ENCODE data around the gene GLIS1. TPM values are rescaled to one million over a fixed set of nuclear protein-coding genes. Genes with fewer than 3 reads are reported as not detected.

The GLIS1 gene
- total and polyA plus RNA-seq, 2 experiments from 2014 or later = 0.22 to 0.61 TPM

GRCh38 chr1:53465023-53465957, 273.7 kb downstream of the GLIS1 start:
- no peak for DNase-seq
- no peaks in the 10 kb centered on the region for H3K36me3 ChIP-seq (ENCODE audit: low read depth)
- no peak overlapping the region for H2AFZ ChIP-seq
- H3K27me3 ChIP-seq (replicated peaks; ENCODE audit: insufficient read depth) = no peaks in the 10 kb centered on the region
- no peaks in the 10 kb centered on the region for H3K4me1 ChIP-seq (ENCODE audit: insufficient read depth)
- no peak overlapping the region for H3K9ac ChIP-seq
- no peak overlapping the region for H3K27ac ChIP-seq
- no peaks in the 10 kb centered on the region for H3K79me2 ChIP-seq (ENCODE audit: insufficient read depth)
- no peak overlapping the region for H3K4me3 ChIP-seq
- no peaks in the 10 kb centered on the region for H3K9me3 ChIP-seq (ENCODE audit: low read depth)
- no peaks in the 10 kb centered on the region for H3K9me2 ChIP-seq (ENCODE audit: insufficient read depth)
- no peaks in the 10 kb centered on the region for H3F3A ChIP-seq (ENCODE audit: insufficient read depth)
- no peak overlapping the region for H3K4me2 ChIP-seq (ENCODE audit: unreplicated experiment)
- in situ Hi-C loops (cut with MboI) = no loop called here
- TF ChIP-seq EZH2 (IDR thresholded peaks at IDR 0.05; ENCODE audit: insufficient read depth, poor library complexity, severe bottlenecking) (no peak), EZH2phosphoT487 (IDR thresholded peaks at IDR 0.05; ENCODE audit: insufficient read depth, low read depth) (no peak)
- WGBS, 2 experiments (ENCODE audit: low coverage in 1 of 2, low lambda C conversion rate in 2 of 2, missing lambda C conversion rate in 2 of 2) = 58 to 61% methylated on average over 4 of the region's 4 CpGs
- no peaks in the 10 kb centered on the region for H4K20me1 ChIP-seq (ENCODE audit: insufficient read depth)

GRCh38 chr1:53463961-53464899, 274.7 kb downstream of the GLIS1 start:
- Histone ChIP-seq H3K9me3 (ENCODE audit: low read depth) (no peaks in the 10 kb centered on the region), H2AFZ (no peak overlapping the region), H3K9me2 (ENCODE audit: insufficient read depth) (no peaks in the 10 kb centered on the region), H3K4me2 (ENCODE audit: unreplicated experiment) (no peak overlapping the region), H3K79me2 (ENCODE audit: insufficient read depth) (no peaks in the 10 kb centered on the region), H3K9ac (no peak overlapping the region), H3K4me1 (ENCODE audit: insufficient read depth) (no peaks in the 10 kb centered on the region), H3K4me3 (no peak overlapping the region), H3K36me3 (ENCODE audit: low read depth) (no peaks in the 10 kb centered on the region), H4K20me1 (ENCODE audit: insufficient read depth) (no peaks in the 10 kb centered on the region), H3K27ac (no peak overlapping the region), H3F3A (ENCODE audit: insufficient read depth) (no peaks in the 10 kb centered on the region), H3K27me3 (replicated peaks; ENCODE audit: insufficient read depth) (no peaks in the 10 kb centered on the region)
- in situ Hi-C loops (cut with MboI) = no loop called here
- WGBS, 2 experiments (ENCODE audit: low coverage in 1 of 2, low lambda C conversion rate in 2 of 2, missing lambda C conversion rate in 2 of 2) = 83% methylated on average over 18 to 24 of the region's 24 CpGs
- no peak for DNase-seq
- TF ChIP-seq EZH2phosphoT487 (IDR thresholded peaks at IDR 0.05; ENCODE audit: insufficient read depth, low read depth) = no peak
- no peak for TF ChIP-seq EZH2 (IDR thresholded peaks at IDR 0.05; ENCODE audit: insufficient read depth, poor library complexity, severe bottlenecking)

DNA sequence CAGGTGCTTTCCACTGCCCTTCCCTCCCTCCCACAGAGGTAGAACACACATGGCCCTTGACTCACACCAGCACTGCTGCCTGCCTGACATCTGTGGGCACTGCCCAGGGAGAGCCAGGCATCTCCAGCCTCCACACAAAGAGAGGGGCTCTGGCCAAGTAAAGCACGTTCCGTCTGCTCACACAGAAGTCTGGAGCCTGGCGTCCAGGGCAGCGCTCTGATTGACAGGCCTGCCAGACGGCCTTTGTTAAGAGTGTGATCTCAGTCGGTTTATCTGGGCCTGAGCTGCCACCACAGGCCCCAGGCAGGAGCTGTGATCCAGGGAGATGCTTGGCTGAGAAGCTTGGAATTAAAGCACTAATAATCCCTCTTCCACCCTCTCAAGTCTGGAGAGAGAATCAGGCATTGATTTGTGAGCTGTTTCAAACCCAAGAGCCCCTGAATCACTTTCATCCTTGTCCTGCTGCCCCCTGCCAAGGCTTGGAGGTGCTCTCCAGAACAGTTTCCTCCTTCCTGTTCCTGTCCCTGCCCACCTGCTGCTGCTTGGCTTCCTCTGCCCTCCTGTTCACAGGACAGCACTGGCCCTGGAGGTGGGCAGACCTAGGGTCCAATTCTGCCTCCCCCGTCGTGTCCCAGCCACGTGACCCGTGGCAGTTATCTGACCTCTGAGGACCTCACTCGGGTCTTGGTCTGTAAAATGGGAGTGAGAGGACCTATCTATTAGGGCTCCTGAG, 276.0 kb downstream of the GLIS1 start:
- Histone ChIP-seq H3K79me2 (ENCODE audit: insufficient read depth) (no peaks in the 10 kb centered on the region), H3F3A (ENCODE audit: insufficient read depth) (no peaks in the 10 kb centered on the region), H3K36me3 (ENCODE audit: low read depth) (no peaks in the 10 kb centered on the region), H3K9me2 (ENCODE audit: insufficient read depth) (no peaks in the 10 kb centered on the region), H3K27me3 (replicated peaks; ENCODE audit: insufficient read depth) (no peaks in the 10 kb centered on the region), H3K4me2 (ENCODE audit: unreplicated experiment) (no peak overlapping the region), H3K9me3 (ENCODE audit: low read depth) (no peaks in the 10 kb centered on the region), H3K9ac (no peak overlapping the region), H4K20me1 (ENCODE audit: insufficient read depth) (no peaks in the 10 kb centered on the region), H3K4me1 (ENCODE audit: insufficient read depth) (no peaks in the 10 kb centered on the region), H2AFZ (no peak overlapping the region), H3K4me3 (no peak overlapping the region), H3K27ac (no peak overlapping the region)
- in situ Hi-C loops (cut with MboI) = no loop called here
- TF ChIP-seq EZH2phosphoT487 (IDR thresholded peaks at IDR 0.05; ENCODE audit: insufficient read depth, low read depth) (no peak), EZH2 (IDR thresholded peaks at IDR 0.05; ENCODE audit: insufficient read depth, poor library complexity, severe bottlenecking) (no peak)
- no peak for DNase-seq
- 60 to 66% methylated on average over 11 of the region's 11 CpGs for WGBS, 2 experiments (ENCODE audit: low coverage in 1 of 2, low lambda C conversion rate in 2 of 2, missing lambda C conversion rate in 2 of 2)

DNA sequence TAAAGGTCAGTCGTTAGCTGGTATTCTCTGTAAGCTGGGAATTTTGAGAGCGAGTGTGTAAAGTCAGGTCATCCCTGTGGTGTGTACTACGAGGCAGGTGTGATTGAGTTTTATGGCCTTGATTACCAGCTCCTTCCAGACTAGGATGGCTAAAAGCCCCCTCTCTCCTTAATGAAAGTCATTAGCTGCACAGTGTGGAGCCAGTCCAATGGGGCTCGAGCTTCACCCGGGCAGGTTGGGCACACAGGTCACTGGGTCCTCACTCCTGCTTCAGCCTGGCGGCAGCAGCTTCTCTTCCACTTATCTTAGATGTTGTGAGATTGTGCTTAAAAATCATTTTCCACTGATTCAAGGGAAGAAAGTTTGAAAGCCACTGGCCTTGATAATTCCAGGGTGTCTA, 276.8 kb downstream of the GLIS1 start:
- Histone ChIP-seq H3K36me3 (ENCODE audit: low read depth) (no peaks in the 10 kb centered on the region), H3K4me2 (ENCODE audit: unreplicated experiment) (no peak overlapping the region), H2AFZ (no peak overlapping the region), H3F3A (ENCODE audit: insufficient read depth) (no peaks in the 10 kb centered on the region), H3K79me2 (ENCODE audit: insufficient read depth) (no peaks in the 10 kb centered on the region), H3K4me3 (no peak overlapping the region), H3K27ac (no peak overlapping the region), H3K4me1 (ENCODE audit: insufficient read depth) (no peaks in the 10 kb centered on the region), H3K9me3 (ENCODE audit: low read depth) (no peaks in the 10 kb centered on the region), H3K9me2 (ENCODE audit: insufficient read depth) (no peaks in the 10 kb centered on the region), H4K20me1 (ENCODE audit: insufficient read depth) (no peaks in the 10 kb centered on the region), H3K27me3 (replicated peaks; ENCODE audit: insufficient read depth) (no peaks in the 10 kb centered on the region), H3K9ac (no peak overlapping the region)
- in situ Hi-C loops (cut with MboI) = no loop called here
- WGBS, 2 experiments (ENCODE audit: low coverage in 1 of 2, low lambda C conversion rate in 2 of 2, missing lambda C conversion rate in 2 of 2) = 73 to 83% methylated on average over 6 of the region's 6 CpGs
- TF ChIP-seq EZH2 (IDR thresholded peaks at IDR 0.05; ENCODE audit: insufficient read depth, poor library complexity, severe bottlenecking) (no peak), EZH2phosphoT487 (IDR thresholded peaks at IDR 0.05; ENCODE audit: insufficient read depth, low read depth) (no peak)
- DNase-seq = no peak

Measured in GM23248 (cell line).